HL-60 (cell line): ENCODE results near the gene SPATA12.

Experiments
- DNase-seq, 2 experiments: peaks; one replicate each; pipeline ENCODE4 v3.0.0-alpha.2; 2010 to 2020; ENCODE audit warnings: low read depth in 1 of 2, low spot score in 1 of 2
- H3K27ac ChIP-seq: fragments of 250-450 bp; sonication (Bioruptor Pico); replicated peaks from 2 replicates; pipeline ENCODE4 v1.5.1; 2020; ENCODE audit warnings: mild to moderate bottlenecking, moderate library complexity
- H3K27me3 ChIP-seq: fragments of 250-450 bp; sonication (Bioruptor Pico); 2 replicates; pipeline ENCODE4 v1.5.1; 2021; ENCODE audit warnings: mild to moderate bottlenecking, moderate library complexity; ENCODE audit not compliant: insufficient read depth, poor library complexity, severe bottlenecking
- H3K4me3 ChIP-seq: replicated peaks from 2 replicates; pipeline ENCODE4 v1.5.1; 2011; ENCODE audit warnings: mild to moderate bottlenecking, control low read depth, low read length; ENCODE audit not compliant: insufficient read depth
- GABPA ChIP-seq: IDR thresholded peaks from 2 replicates; pipeline ENCODE4 v1.6.1; 2012; ENCODE audit warnings: low read depth
- POLR2AphosphoS5 ChIP-seq: IDR thresholded peaks from 2 replicates; pipeline ENCODE4 v1.6.1; 2012; ENCODE audit warnings: low read depth
- SPI1 ChIP-seq: IDR thresholded peaks from 2 replicates; pipeline ENCODE4 v1.6.1; 2012; ENCODE audit warnings: low read depth, mild to moderate bottlenecking, borderline replicate concordance
- TF ChIP-seq, protein P1 (sequence below): IDR thresholded peaks from 2 replicates; pipeline ENCODE4 v1.6.1; 2012; ENCODE audit warnings: low read depth; ENCODE audit not compliant: insufficient replicate concordance
- TF ChIP-seq, protein P2 (sequence below): IDR thresholded peaks from one replicate; pipeline ENCODE4 v1.5.1; 2011; ENCODE audit warnings: low read length, control low read depth, inconsistent platforms; ENCODE audit not compliant: insufficient read depth

Gene SPATA12

GRCh38 chr3:57057351-57057750 is 3.1 kb upstream of the SPATA12 start:
- TF ChIP-seq SPI1 (no peak), POLR2AphosphoS5 (no peak), GABPA (no peak)
- TF ChIP-seq, protein P1, sequence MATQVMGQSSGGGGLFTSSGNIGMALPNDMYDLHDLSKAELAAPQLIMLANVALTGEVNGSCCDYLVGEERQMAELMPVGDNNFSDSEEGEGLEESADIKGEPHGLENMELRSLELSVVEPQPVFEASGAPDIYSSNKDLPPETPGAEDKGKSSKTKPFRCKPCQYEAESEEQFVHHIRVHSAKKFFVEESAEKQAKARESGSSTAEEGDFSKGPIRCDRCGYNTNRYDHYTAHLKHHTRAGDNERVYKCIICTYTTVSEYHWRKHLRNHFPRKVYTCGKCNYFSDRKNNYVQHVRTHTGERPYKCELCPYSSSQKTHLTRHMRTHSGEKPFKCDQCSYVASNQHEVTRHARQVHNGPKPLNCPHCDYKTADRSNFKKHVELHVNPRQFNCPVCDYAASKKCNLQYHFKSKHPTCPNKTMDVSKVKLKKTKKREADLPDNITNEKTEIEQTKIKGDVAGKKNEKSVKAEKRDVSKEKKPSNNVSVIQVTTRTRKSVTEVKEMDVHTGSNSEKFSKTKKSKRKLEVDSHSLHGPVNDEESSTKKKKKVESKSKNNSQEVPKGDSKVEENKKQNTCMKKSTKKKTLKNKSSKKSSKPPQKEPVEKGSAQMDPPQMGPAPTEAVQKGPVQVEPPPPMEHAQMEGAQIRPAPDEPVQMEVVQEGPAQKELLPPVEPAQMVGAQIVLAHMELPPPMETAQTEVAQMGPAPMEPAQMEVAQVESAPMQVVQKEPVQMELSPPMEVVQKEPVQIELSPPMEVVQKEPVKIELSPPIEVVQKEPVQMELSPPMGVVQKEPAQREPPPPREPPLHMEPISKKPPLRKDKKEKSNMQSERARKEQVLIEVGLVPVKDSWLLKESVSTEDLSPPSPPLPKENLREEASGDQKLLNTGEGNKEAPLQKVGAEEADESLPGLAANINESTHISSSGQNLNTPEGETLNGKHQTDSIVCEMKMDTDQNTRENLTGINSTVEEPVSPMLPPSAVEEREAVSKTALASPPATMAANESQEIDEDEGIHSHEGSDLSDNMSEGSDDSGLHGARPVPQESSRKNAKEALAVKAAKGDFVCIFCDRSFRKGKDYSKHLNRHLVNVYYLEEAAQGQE = no peak
- TF ChIP-seq, protein P2, sequence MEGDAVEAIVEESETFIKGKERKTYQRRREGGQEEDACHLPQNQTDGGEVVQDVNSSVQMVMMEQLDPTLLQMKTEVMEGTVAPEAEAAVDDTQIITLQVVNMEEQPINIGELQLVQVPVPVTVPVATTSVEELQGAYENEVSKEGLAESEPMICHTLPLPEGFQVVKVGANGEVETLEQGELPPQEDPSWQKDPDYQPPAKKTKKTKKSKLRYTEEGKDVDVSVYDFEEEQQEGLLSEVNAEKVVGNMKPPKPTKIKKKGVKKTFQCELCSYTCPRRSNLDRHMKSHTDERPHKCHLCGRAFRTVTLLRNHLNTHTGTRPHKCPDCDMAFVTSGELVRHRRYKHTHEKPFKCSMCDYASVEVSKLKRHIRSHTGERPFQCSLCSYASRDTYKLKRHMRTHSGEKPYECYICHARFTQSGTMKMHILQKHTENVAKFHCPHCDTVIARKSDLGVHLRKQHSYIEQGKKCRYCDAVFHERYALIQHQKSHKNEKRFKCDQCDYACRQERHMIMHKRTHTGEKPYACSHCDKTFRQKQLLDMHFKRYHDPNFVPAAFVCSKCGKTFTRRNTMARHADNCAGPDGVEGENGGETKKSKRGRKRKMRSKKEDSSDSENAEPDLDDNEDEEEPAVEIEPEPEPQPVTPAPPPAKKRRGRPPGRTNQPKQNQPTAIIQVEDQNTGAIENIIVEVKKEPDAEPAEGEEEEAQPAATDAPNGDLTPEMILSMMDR = no peak
- no peaks in the 10 kb centered on the region for H3K27me3 ChIP-seq
- DNase-seq = no peak
- no peak overlapping the region for H3K27ac ChIP-seq
- no peak overlapping the region for H3K4me3 ChIP-seq

DNA sequence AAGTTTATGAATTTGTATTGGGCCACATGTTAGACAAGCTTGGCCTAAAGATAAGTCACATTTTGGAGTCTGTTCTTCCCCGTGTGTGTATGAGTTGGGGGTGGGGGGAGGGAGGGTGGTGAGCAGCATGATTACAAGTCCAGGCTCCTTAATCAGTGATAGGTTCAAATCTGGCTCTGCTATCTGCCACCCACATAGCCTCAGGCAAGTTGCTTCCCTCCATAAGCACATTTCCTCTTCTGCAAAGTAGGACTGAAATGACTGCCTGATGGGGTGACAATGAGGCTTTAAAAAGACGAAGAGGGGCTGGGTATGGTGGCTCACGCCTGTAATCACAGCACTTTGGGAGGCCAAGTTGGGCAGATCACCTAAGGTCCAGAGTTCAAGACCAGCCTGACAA is 1.1 kb upstream of the SPATA12 start:
- TF ChIP-seq GABPA (no peak), SPI1 (no peak), POLR2AphosphoS5 (no peak)
- TF ChIP-seq, protein P2 = no peak
- TF ChIP-seq, protein P1 = no peak
- DNase-seq = no peak
- Histone ChIP-seq H3K4me3 (no peak overlapping the region), H3K27me3 (no peaks in the 10 kb centered on the region), H3K27ac (no peak overlapping the region)

DNA sequence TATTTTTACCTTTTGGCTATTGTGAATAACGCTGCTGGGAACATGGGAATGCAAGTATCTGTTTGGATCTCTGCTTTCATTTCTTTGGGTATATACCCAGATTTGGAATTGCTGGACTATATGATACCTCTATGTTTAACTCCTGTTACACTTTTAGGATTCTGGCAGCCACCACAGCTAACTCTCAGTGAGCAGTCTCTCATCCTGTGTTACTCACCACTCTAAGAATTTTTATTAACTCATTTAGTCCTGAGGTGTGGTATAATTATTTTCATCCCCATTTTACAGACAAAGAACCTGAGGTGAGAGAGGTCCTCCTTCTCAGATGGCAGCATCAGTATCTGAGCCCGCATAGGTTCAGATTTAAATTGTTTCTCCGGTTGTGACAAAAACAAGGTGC is 1.1 kb downstream of the SPATA12 start:
- TF ChIP-seq, protein P2 = no peak
- TF ChIP-seq, protein P1 = no peak
- TF ChIP-seq GABPA = no peak
- no peak for TF ChIP-seq SPI1
- no peak for TF ChIP-seq POLR2AphosphoS5
- H3K4me3 ChIP-seq = no peak overlapping the region
- no peaks in the 10 kb centered on the region for H3K27me3 ChIP-seq
- no peak for DNase-seq
- no peak overlapping the region for H3K27ac ChIP-seq
